Lower leg skin (tissue), 4 donors: ENCODE measurements around the gene SKI. TPM values are rescaled to one million over a fixed set of nuclear protein-coding genes. Genes with fewer than 3 reads are reported as not detected.

Experiments
- DNase-seq, 2 donors: peaks; one replicate each; pipeline ENCODE4 v3.0.0-alpha.2; 2019; ENCODE audit warnings: low spot score in 2 of 2
- H3K4me3 ChIP-seq: fragments of 200-600 bp; sonication (generic); 2 replicates; pipeline ENCODE4 v1.5.1; 2017; ENCODE audit warnings: mild to moderate bottlenecking, low read depth; ENCODE audit not compliant: poor library complexity, severe bottlenecking
- POLR2A ChIP-seq, 2 donors: fragments of 450-650 bp; IDR thresholded peaks; one replicate each; pipeline ENCODE4 v1.6.1; 2016 to 2017; ENCODE audit warnings: antibody characterized with exemption in 2 of 2, mild to moderate bottlenecking in 1 of 2, moderate library complexity in 1 of 2
- WGBS, 2 donors: methylation state at CpG; one replicate each; pipeline ENCODE4 v1.1.5; 2018; 5-methylcytosine and 5-hydroxymethylcytosine counted together
- intact Hi-C: fragments of 100-400 bp; cut with DNase I; formaldehyde crosslinking; loops from one replicate; pipeline ENCODE4 v1.15.0; 2023; ENCODE audit warnings: low total_unique reads
- total RNA-seq, 4 donors: library from RNA; depleted of rRNA; stranded (reverse); fragments of >200 nt; gene quantifications; one replicate each; pipeline ENCODE4 v1.1.0, GENCODE V29; 2016
- TF ChIP-seq, protein P1 (sequence below), 3 donors: fragments of 450-650 bp; IDR thresholded peaks; one replicate each; pipeline ENCODE4 v1.5.1; 2016; ENCODE audit warnings: antibody characterized with exemption in 3 of 3, mild to moderate bottlenecking in 3 of 3, moderate library complexity in 2 of 3

Gene SKI
- total RNA-seq, 4 donors from 2014 or later = 67.3 to 80.8 (median 75.4) TPM

DNA sequence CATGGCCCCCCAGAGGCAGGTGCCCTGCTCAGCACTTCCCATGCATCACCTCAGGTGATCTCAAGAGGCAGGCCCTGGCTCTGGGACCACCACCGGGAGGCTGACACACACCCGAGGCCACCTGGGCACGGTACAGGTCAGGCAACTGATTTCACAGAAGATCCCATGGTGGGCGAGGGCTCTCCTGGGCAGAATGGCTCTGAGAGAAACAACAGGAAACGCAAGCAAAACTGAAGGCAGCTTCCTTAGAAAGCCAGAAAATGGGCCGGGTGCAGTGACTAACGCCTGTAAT, 11.4 kb upstream of the SKI start:
- TF ChIP-seq, protein P1, sequence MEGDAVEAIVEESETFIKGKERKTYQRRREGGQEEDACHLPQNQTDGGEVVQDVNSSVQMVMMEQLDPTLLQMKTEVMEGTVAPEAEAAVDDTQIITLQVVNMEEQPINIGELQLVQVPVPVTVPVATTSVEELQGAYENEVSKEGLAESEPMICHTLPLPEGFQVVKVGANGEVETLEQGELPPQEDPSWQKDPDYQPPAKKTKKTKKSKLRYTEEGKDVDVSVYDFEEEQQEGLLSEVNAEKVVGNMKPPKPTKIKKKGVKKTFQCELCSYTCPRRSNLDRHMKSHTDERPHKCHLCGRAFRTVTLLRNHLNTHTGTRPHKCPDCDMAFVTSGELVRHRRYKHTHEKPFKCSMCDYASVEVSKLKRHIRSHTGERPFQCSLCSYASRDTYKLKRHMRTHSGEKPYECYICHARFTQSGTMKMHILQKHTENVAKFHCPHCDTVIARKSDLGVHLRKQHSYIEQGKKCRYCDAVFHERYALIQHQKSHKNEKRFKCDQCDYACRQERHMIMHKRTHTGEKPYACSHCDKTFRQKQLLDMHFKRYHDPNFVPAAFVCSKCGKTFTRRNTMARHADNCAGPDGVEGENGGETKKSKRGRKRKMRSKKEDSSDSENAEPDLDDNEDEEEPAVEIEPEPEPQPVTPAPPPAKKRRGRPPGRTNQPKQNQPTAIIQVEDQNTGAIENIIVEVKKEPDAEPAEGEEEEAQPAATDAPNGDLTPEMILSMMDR (IDR thresholded peaks at IDR 0.05) = no peak
- TF ChIP-seq POLR2A (IDR thresholded peaks at IDR 0.05) = no peak
- intact Hi-C loops = no loop called here
- DNase-seq = no peak
- WGBS, 2 donors = 78 to 91% methylated on average over 7 of the region's 7 CpGs
- H3K4me3 ChIP-seq = no peak overlapping the region

DNA sequence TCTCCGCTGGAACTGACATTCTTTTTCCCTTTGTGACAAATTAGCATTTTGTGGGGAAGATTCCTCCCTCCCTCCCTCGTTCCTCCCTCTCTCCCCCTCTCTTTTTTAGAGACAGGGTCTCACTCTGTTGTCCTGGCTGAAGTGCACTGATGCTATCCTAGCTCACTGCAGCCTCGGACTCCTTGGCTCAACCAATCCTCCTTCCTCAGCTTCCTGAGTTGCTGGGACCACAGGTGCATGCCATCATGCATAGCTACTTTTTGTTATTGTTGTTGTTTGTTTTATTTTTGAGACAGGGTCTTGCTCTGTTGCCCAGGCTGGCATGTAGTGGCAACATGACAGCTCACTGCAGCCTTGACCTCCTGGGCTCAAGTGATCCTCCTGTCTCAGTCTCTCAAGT, 6.8 kb upstream of the SKI start:
- 84 to 85% methylated on average over 3 of the region's 3 CpGs for WGBS, 2 donors
- DNase-seq = no peak
- TF ChIP-seq POLR2A (IDR thresholded peaks at IDR 0.05) = no peak
- TF ChIP-seq, protein P1 (IDR thresholded peaks at IDR 0.05) = no peak
- H3K4me3 ChIP-seq = no peak overlapping the region
- intact Hi-C loops = no loop called here

DNA sequence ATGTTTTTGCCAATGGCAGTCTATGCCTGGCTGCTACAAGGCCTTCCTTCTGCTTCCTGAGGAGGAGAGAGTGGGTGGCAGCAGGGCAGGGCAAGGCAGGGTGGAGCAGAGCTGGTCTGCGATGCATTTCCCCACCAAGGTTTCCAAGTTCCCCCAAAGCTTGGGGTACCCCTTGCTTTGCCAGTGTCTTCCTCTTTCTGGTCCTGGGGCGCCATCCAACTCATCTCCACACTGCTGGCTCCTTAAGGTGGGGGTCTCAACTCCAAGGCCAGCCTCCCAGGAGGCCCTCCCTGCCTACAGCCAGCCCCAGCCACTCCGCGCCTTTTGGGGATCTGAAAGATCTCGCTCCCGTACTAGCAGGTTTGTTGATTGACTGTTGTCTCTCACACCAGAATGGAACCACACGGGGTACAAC, 3.9 kb upstream of the SKI start:
- intact Hi-C loops = no loop called here
- DNase-seq = no peak
- TF ChIP-seq POLR2A (IDR thresholded peaks at IDR 0.05) = no peak
- TF ChIP-seq, protein P1 (IDR thresholded peaks at IDR 0.05) = no peak
- WGBS, 2 donors = 81 to 83% methylated on average over 7 of the region's 7 CpGs
- no peak overlapping the region for H3K4me3 ChIP-seq

DNA sequence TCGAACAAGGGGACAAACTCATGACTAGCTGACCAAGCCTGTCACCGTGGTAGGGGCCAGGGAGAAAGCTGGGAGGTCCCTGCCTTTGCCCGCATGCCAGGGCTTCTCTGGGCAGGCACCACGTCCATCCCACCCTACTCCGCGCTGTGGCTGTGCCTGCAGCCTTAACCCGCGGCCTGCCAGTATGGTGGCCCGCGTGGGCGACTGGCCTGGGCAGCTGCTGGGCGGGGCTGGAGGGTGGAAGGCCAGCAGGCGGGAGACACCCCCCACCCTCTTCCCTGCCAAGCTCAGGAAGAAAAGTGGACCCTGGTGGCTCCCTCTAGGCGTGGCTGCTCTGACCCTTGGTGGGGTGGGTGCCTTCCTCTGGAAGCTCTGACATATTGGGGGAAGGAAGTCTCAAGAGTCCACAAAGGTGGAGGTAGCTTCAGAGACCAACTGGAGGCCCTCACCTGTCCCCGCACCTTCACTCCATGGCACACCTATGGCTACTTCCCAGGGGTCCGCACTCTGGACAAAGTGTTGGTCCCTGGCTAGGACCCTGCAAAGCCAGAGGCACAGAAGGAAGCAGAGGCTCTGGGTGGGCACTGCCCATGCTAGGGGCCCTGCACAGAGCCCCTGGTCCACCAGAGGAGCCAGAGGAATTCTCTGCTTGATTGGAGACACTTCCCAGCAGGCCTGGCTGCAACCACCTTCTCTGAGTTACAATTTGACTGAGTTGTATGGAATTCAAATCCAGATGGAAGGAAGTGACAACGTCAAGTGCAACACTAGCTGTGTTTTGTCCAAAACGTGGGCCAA, 3.3 kb upstream of the SKI start:
- 81 to 87% methylated on average over 17 of the region's 18 CpGs for WGBS, 2 donors
- no peak overlapping the region for H3K4me3 ChIP-seq
- no peak for DNase-seq
- TF ChIP-seq POLR2A (IDR thresholded peaks at IDR 0.05) = no peak
- TF ChIP-seq, protein P1 (IDR thresholded peaks at IDR 0.05) = no peak
- intact Hi-C loops = no loop called here

DNA sequence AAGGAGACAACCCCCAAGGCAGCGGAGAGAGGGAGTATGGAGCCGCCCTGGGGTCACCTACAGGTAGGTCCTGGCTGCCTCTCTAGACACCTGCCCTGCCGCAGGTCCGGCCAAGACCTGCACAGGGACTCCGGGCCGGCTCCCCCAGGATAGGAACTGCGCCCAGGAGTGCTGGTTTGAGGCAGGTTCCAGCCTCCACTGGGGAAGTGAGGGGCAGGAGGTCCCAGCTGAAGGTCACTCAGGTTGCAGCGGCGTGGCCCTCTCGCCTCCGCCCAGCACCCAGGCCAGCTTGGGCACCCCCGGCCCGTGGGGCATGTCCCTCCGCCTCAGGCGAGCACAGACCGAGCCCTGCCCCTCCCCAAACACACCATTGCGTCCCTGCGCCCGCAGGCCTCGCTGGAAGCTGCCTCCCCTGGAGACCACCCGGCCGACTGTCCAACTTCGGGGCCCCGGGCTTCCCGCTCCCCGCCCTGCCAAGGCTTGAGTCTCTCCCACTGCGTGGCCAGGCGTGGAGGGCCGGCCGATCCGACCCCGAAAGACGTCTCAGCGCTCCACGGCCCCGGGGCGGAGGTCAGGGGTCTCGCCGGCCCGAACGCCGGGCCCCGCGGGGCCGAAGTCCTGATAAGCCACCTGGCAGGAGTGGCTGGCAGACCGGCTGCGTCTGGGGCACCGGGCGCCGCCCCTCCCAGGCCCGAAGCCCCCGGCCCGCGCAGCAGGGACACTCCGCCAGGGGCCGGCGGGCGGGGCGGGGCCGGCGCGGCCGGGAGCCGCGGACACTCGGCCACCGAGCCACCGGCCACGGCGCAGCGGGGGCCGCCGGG, 1.4 kb upstream of the SKI start:
- H3K4me3 ChIP-seq = no peak overlapping the region
- TF ChIP-seq, protein P1 (IDR thresholded peaks at IDR 0.05) = no peak
- no peak for TF ChIP-seq POLR2A (IDR thresholded peaks at IDR 0.05)
- intact Hi-C loops = no loop called here
- WGBS, 2 donors = 24 to 52% methylated on average over 16 to 38 of the region's 73 CpGs
- peak; percentile 14 to 91 for DNase-seq
